Measurements from ENCODE around the gene FMN1.

GRCh38 chr15:33243393-33243792 lies 48.9 kb upstream of the FMN1 start:
- TF ChIP-seq CTCF (IDR thresholded peaks at IDR 0.05) (no peak), POLR2A (IDR thresholded peaks at IDR 0.05) (no peak), POLR2AphosphoS5 (IDR thresholded peaks at IDR 0.05) (no peak), EP300 (IDR thresholded peaks at IDR 0.05; ENCODE audit: low read depth) (no peak)

Data from transverse colon (tissue), 4 donors.